ENCODE measurements around the gene KHSRP.

GRCh38 chr19:6470173-6470572 is 45.6 kb upstream of the KHSRP start:
- TF ChIP-seq, protein P1, sequence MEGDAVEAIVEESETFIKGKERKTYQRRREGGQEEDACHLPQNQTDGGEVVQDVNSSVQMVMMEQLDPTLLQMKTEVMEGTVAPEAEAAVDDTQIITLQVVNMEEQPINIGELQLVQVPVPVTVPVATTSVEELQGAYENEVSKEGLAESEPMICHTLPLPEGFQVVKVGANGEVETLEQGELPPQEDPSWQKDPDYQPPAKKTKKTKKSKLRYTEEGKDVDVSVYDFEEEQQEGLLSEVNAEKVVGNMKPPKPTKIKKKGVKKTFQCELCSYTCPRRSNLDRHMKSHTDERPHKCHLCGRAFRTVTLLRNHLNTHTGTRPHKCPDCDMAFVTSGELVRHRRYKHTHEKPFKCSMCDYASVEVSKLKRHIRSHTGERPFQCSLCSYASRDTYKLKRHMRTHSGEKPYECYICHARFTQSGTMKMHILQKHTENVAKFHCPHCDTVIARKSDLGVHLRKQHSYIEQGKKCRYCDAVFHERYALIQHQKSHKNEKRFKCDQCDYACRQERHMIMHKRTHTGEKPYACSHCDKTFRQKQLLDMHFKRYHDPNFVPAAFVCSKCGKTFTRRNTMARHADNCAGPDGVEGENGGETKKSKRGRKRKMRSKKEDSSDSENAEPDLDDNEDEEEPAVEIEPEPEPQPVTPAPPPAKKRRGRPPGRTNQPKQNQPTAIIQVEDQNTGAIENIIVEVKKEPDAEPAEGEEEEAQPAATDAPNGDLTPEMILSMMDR (conservative IDR thresholded peaks at IDR 0.05; ENCODE audit: low read depth, low read length), result no peak
- TF ChIP-seq USF2 (IDR thresholded peaks at IDR 0.05; ENCODE audit: low read depth, low read length) (no peak), BHLHE40 (IDR thresholded peaks at IDR 0.05; ENCODE audit: low read depth, low read length) (no peak), POLR2A (IDR thresholded peaks at IDR 0.05; ENCODE audit: low read depth, low read length) (no peak)

Measured in IMR-90 (cell line).